ENCODE data around the gene GNG13.

GRCh38 chr16:801584-802363, 1.2 kb upstream of the GNG13 start:
- TF ChIP-seq, protein P1, sequence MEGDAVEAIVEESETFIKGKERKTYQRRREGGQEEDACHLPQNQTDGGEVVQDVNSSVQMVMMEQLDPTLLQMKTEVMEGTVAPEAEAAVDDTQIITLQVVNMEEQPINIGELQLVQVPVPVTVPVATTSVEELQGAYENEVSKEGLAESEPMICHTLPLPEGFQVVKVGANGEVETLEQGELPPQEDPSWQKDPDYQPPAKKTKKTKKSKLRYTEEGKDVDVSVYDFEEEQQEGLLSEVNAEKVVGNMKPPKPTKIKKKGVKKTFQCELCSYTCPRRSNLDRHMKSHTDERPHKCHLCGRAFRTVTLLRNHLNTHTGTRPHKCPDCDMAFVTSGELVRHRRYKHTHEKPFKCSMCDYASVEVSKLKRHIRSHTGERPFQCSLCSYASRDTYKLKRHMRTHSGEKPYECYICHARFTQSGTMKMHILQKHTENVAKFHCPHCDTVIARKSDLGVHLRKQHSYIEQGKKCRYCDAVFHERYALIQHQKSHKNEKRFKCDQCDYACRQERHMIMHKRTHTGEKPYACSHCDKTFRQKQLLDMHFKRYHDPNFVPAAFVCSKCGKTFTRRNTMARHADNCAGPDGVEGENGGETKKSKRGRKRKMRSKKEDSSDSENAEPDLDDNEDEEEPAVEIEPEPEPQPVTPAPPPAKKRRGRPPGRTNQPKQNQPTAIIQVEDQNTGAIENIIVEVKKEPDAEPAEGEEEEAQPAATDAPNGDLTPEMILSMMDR (conservative IDR thresholded peaks at IDR 0.05; ENCODE audit: low read depth, low read length), result no peak
- TF ChIP-seq, protein P2, sequence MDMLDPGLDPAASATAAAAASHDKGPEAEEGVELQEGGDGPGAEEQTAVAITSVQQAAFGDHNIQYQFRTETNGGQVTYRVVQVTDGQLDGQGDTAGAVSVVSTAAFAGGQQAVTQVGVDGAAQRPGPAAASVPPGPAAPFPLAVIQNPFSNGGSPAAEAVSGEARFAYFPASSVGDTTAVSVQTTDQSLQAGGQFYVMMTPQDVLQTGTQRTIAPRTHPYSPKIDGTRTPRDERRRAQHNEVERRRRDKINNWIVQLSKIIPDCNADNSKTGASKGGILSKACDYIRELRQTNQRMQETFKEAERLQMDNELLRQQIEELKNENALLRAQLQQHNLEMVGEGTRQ (IDR thresholded peaks at IDR 0.05; ENCODE audit: low read depth, low read length), result no peak

All from IMR-90 (cell line).